Activated CD4-positive, CD25-positive, alpha-beta regulatory T cell treated with anti-CD3 and anti-CD28 coated beads, Interleukin-2, amount 50 U/mL, for 16 hours (primary cell): ENCODE measurements around the gene CIAO2A.
A peak's percentile ranks its signal among the peaks of the same experiment; 100 is the strongest.
"Not testable (repeated sequence)": the region's sequence is repeated elsewhere in the genome, so short reads cannot be mapped to it uniquely, and the experiment has no call there.

Experiments used
- DNase-seq: peaks from one replicate; pipeline ENCODE4 v3.0.0-alpha.2; 2020; ENCODE audit warnings: low read depth, low spot score

The CIAO2A gene

DNA sequence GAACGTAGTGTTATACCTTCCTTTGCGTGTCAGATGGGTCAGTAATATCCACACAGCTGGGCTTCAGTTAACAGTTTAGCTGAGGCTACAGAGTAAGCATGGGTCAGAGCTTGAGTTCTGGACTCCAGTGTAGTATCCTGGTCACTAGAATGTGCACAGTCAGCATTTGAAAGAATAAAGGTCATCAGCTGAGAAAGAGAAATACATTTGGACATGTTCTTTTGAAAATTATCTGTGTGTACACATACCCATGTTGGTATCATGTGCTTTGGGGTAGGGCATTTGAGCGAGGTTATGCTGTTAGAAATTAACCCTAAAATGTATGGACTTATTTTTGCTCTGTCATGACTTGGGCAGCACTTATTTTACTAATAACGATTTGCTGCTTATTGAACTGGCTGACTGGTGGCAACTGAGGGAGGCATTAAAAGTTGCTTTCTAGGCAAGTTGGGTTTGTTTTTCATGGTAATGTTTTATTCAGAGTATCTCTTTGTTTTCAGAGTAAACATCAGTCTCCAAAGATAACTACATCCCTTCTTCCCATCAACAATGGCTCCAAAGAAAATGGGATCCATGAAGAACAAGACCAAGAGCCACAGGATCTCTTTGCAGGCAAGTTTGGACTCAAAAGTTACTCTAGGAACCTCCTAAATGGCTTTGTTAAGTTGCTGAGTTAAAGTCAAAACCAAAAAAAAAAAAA lies 18.6 kb upstream of the CIAO2A start:
- no peak for DNase-seq

DNA sequence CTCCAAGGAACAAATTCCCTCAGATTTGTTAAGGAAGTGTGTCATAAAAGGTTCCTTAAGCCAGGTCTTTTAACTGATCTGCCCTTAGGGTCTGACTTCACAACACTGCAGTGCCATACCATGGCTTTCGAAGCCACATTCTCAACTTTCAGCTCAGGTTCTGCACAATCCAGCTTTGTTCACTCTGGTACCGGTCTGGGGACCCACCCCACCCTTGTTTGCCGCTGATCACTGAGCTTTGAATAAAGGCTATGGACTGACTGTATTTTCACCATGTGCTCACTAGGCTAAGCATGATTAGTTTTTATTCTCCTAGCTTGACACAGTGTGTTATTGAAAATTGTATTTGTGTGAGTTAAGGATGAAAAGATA lies 18.0 kb upstream of the CIAO2A start:
- DNase-seq = no peak

DNA sequence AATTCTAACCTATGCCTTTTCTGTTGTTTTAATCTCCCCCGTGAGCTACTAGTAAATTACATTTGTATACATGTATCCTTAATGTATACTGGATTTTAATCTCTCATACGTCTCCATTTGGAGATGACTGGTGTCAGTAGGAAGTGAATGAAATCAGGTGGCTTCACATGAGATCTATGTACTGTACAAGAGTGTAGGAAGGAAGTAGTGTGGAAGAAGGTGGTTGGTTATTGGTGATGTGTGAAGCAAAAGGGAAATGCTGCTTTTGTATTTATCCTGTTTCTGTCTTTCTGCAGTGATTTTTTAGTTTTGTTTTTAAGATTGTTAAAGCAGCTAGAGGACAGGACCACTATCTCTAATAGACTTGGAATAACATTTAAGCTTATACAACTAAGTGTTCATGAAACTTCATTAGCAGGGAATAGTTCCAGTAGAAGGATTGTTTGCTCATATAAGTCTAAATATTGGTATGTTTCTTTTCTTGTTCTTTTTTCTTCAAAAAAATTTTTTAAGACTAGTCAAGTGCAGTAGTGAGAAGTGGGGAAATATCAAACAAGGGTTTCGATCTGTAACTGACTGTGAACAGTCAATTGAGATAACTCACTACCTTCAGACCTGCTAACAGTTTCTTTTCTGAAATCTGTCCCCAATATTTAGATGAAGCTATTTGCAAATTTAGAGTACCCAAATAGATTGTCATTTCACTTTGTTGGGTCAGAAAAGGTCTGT lies 17.5 kb upstream of the CIAO2A start:
- no peak for DNase-seq

DNA sequence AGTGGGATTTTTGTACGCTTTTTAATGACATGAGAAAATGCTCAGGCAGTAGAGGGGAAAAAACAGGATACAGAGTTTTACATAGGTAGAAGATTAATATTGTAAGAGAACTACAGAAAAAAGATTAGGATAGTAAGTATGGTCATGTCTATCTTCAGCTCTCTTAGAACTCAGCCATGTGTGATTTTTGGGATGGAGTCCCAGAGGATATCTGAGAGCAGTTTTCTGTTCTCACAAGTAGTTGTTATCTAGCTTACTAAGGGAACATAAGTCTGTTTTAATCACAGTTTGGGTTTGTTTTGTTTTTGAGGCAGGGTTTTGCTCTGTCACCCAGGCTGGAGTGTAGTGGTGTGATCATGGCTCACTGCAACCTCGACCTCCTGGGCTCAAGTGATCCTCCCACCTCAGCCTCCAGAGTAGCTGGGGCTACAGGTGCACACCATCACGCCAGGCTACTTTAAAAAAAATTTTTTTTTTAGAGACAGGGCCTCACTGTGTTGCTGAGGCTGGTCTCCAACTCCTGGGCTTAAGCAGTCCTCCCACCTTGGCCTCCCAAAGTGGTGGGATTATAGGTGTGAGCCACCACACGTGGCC lies 16.6 kb upstream of the CIAO2A start:
- DNase-seq = not testable (repeated sequence)

DNA sequence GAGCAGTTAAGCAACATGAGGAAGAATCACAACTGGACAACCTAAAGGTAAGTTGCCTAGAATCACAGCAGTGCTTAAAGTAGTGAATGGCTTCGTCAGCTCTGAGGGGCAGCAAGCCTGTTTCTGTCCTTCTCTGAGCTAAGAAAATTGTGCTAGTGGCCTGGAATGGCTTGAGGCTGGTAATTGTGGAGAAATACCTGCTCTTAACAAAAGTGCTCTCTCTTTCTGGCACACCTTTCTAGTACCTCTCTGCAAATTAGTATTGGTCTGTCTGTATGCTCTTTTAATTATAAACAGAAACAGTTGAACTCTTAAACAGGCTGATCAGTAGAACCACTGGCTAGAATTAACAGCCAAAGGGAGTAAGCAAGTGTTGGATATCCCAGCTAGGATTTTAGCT lies 13.7 kb upstream of the CIAO2A start:
- no peak for DNase-seq

DNA sequence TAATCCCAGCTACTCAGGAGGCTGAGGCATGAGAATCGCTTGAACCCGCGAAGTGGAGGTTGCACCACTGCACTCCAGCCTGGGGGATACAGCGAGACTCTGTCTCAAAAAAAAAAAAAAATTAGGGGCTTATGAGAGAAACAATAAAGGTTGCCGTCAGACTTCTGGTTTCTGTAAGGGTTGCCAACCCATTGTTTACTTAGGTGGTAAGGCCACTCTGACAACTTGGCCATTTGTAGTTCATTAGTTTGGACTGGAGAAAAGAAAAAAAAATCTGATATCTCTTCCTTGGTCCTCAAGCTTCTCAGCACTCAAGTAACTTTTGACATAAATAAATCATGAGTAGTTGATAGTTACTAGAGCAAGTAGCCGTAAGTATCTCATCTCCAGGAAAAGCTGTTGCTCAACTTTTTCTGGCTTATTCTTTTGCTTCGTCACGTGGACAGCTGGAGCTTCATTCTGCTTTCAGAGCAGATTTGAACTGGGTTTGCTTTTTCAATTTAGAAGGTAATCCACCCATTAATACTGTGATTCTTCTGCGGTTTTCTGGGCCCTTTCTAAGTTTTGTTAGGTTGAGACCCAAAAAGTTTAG lies 11.6 kb upstream of the CIAO2A start:
- no peak for DNase-seq

DNA sequence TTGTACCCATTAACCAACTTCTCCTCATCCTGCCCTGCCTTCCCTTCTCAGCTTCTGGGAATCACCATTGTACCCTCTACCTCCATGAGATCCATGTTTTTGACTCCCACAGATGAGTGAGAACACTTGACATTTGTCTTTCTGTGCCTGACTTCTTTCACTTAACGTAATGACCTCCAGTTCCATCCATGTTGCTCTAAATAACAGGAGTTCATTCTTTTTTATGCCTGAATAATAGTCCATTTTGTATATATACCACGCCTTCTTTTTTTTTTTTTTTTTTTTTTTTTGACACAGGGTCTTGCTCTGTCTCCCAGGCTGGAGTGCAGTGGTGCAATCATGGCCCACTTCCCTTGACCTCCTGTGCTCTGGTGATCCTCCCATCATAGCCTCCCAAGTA lies 8.9 kb upstream of the CIAO2A start:
- DNase-seq = no peak

DNA sequence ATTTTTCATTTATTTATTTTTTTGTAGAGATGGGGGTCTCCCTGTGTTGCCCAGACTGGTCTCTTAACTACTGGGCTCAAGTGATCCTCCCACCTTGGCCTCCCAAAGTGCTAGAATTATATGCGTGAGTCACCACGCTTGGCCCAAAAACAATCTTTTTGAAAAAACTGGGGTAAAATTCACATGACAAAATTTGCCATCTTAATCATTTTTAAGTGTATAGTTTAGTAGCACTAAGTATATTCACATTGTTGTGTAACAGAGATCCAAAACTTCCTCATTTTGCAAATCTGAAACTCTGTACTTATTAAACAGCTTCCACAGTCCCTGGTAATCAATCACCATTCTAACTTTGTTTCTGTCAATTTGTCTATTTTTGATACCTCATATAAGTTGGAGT lies 7.3 kb upstream of the CIAO2A start:
- no peak for DNase-seq

DNA sequence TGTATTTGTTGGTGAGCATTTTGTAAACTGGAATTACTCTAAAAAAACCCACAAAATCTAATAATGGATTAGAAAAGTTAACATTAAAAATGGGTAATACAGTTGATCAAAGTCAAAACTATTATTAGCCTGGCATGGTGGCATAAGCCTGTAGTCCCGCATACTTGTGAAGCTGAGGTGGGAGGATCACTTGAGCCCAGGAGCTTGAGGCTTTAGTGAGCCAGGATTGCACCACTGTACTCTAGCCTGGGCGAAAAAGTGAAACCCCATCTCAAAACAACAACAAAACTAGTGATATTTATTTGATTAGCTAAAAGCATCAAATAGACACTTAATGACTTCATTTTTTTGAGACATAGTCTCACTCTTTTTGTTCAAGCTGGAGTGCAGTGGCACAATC lies 5.7 kb upstream of the CIAO2A start:
- no peak for DNase-seq

DNA sequence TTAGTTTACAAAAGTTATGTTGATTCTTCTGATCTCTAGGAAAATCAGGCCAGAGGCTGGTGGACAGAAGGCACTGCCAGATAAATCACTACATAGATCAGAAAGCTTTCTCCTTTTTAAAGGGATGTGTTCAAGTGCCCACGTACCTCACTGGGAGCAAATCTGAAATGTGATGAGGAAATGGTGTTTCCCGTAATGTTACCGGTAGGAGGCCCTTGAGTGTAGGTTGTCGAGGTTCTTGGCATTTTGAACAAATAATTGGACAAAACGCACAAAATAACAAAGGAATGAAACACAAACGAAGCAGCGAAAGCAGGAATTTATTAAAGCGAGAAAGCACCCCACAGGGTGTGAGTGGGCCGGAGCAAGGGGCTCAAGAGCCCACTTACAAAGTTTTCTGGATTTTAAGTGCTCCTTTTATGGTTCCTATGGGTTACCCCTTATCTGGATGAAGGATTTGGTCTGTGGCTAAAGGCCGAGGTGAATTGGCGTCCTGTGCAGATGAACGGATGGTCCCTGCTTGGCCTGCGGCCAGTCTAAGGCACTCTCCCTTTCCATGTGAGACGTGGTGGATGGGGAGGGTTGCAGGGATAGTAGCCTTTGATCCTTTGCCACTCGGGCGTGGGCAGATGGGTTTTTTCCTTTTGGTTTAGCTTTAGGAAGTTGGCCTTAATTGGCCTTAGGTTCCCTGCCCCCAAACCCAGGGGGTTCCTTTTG lies 3.2 kb upstream of the CIAO2A start:
- no peak for DNase-seq

DNA sequence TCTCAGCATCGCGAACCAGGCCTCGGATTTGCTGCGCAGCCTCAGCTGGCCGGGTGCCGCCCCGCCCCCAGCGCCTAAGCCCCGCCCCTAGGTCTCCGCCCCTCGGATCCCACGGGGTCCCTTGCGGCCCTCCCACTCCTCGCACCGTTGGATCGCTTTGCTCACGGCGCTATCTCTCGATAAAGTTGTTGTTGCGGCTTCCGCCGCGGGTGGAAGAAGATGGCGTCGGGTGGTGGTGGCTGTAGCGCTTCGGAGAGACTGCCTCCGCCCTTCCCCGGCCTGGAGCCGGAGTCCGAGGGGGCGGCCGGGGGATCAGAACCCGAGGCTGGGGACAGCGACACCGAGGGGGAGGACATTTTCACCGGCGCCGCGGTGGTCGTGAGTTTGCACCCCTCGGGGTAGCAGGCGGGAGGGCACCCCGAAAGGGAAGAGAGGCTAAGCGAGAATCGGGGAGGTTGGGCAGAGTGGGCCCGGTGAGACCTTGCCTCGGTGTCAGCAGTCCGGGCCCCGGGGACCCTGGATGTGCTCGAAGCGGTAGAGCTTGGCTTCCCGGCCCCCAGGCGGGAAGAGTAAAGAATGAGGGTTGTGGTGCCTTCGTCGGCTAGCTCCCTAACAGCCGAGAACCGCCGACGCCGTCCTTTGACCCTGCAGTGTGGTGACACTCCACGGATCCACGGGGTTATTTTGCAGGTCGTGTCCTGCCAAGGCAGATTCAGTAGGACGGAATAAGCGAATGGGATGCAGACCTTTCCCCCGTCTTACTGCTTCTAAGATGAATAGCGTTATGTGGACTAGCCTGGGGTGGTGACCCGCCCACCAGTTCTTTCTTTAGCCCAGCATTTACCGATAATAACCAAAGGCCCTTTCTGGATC lies 2.4 kb upstream of the CIAO2A start, which contains the start of gene SNX1:
Gene SNX1, plus strand, starts transcription at position 188 of the 873 bp plus-strand sequence. Its CDS starts 32 bp downstream, at position 220.
- peak; percentile 93 for DNase-seq

DNA sequence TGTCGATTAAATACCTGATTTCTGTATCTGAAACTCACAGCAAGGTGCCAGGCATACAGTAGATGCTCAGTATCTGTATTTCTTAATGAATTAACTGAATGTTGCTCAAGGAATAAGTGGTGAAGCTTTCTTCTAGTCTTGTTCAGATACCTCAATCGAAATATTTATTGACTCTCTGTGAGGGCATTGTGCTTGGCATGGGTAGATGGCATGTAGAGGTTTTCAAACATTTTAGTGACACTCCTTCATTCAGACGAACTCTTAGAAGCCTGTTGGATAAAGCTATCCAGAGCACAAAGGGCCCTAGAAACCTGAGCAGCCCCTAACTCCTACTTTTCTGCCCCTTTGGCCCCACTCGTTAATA lies 1.8 kb upstream of the CIAO2A start:
- DNase-seq = no peak

DNA sequence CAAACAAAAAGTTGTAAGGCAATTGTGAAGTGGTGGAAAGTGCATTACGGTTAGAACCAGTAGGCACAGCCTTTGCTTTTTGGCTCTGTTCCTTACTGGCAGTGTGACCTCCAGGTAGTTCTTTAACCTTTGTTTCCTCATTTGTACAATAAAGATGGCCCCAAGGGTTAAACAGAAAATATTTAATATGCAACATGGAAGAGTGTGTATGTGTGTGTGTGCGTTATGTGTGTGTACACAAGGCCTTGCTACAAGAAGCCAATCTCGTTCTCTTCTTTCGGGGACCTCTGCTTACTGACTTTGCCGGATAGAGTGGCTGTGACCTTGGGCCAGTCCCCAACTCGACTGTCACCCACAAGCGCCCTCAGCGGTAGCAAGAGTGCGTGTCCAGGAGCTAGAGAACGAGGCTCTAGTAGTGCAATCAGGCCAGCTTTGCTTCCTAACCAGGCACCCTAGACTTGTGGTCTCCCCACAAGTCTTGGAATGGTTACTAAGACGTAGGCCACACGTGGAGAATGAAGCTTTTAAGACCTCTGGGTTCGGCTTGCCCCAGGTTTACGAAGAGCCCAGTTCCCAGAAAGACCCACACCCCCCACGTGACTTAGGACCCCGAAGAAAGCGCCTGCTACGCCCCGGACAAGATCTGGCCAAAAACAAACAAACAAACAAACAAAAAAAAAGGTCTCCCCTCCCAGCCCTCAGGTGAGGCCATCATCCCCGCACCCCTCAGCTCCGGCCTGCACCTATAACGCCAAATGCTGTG lies 593 bp downstream of the CIAO2A start:
- no peak for DNase-seq

DNA sequence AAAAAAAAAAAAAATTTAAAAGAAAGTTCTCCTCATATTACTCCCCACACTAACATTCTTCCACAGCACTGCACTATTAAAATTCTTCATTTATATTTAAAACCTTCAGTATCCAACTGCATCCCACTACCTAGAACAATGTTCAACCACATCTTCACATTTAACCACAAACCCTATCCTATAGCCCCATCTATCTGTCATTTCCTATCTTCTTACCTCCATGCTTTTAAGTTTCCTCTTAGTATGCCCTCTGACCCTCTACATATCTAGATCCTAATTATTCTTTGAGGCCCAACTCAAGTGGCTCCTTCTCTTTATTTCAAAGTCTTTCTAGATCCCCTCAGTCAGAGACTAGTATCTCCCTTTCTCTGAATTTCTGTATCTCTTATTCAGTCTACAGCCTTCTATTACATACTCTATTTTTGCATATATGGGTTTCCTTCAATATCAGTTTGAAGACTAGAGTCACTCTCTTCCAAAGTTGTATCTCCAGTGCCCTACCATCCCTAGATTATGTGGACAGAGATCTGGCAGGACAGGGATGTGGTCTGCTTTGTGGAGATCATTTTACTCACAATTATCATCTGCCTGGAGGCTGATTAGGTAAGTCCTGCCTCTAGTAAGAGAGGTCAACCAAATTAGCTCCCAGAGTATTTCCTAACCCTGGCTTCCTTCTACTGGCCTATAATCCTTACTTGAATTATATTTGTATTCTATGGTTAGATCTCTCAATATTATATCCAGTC lies 1.4 kb downstream of the CIAO2A start:
- DNase-seq = no peak

DNA sequence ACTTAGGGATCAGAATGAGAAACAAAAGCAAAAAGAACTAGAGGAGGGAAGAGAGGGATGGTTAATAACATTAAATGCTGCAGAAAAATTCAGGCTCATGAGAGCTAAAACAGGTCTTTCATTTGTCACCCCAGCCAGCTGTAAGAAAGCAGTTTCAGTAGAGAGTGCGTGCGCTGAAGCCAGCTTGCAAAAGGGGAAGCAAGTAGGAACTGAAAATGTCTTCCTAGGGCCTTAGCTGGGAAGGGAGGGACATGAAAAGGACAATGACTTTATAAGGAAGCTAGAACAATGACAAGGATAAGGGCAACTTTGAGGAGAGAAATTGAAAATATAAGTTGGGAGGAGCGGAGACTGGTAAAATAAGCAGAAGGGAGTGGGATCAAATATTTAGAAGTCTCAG lies 3.1 kb downstream of the CIAO2A start:
- DNase-seq = no peak

DNA sequence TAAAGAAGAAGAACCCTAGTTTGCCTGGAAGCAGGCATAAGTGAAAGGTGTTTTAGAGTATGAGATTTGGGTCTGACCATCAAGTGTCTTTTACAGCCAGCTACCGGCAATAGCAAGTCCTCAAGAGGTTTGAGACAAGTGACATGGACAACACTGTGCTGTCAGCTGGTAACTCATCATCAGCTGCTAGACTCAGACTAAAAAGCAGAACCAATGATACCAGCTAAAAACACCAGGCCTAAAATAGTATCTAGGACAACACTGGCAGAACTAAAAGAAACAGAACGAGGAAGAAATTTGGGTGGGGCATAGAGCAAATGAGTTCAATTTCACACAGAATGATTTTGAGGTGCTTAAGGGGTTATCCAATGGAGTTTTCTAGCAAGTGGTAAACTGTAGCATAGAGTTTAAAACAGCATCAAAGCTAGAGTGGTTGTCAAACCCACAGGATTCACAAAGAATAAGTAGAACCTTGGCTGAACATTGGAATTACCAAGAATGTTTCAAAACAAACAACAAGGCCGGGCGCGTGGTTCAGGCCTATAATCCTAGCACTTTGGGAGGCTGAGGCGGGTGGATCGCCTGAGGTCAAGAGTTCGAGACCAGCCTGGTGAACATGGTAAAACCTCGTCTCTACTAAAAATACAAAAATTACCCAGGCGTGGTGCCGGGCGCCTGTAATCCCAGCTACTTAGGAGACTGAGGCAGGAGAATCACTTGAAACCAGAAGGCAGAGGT lies 3.9 kb downstream of the CIAO2A start:
- DNase-seq = no peak

DNA sequence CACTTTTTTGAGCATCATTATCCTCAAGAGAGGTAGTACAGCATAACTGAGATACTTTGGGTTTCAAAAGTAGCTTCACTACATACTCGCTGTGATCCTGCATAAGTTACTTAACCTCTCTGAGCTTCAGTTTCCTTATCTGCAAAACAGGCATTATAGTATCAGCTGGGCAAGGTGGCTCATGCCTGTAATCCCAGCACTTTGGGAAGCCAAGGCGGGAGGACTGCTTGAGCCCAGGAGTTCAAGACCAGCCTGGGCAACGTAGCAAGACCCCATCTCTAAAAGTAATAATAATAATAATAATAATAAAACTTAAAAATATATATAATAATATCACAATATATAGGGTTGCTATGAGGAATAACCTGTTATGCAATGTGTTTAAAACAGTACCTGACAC lies 10.9 kb downstream of the CIAO2A start:
- no peak for DNase-seq

DNA sequence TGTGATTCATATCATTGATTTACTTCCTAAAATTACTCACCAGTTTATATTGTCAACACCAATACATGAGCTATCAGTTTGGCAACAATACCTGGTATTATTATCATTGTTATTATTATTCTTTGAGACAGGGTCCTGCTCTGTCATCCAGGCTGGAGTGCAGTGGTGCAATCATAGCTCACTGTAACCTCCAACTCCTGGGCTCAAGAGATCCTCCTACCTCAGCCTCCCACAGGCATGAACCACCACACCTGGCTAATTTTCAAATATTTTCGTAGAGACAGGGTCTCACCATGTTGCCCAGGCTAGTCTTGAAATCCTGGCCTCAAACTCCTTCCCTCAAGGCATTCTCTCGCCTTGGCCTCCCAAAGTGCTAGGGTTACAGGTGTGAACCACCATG lies 20.1 kb downstream of the CIAO2A start:
- not testable (repeated sequence) for DNase-seq

DNA sequence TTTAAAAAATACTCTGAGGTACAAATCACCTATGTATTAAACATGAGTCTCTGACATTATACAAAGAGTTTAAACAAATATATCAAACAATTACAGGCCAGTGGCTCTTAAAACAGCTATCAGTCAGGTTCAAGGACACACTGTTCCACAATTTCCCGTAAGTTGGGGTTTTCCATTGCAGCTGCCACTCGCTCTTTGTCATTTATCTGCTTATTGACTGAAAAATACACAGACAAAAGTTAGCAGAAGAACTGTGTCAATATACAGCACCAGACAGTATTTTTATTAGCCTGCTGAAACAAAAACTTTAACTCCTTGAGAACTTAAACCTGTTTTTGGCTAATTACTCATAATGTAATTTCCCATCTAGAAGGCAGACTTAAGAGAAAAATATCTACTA lies 20.8 kb downstream of the CIAO2A start:
- DNase-seq = no peak
